ENCODE measurements around the gene CACNA1A. TPM values are rescaled to one million over a fixed set of nuclear protein-coding genes. Genes with fewer than 3 reads are reported as not detected.

The CACNA1A gene
- polyA plus RNA-seq, 2 of the 4 experiments (the other 2 are of a cell fraction): 0.27 to 0.71 TPM

GRCh38 chr19:13436352-13436751 lies 69.9 kb downstream of the CACNA1A start:
- ATAC-seq (no peak), FAIRE-seq (no peak), DNase-seq (ENCODE audit: low read depth in 1 of 2, low spot score in 1 of 2) (no peak)
- TF ChIP-seq NR3C1 (IDR thresholded peaks at IDR 0.05) (no peak), FOXS1 (CRISPR knock-in tag; IDR thresholded peaks at IDR 0.05) (no peak), CBX8 (IDR thresholded peaks at IDR 0.05) (no peak), ELK1 (IDR thresholded peaks at IDR 0.05; ENCODE audit: low read depth, low read length) (no peak), CEBPB (IDR thresholded peaks at IDR 0.05) (no peak), ZC3H11A (IDR thresholded peaks at IDR 0.05) (no peak), CHD2 (IDR thresholded peaks at IDR 0.05; ENCODE audit: low read length, partially characterized antibody) (no peak), HES2 (IDR thresholded peaks at IDR 0.05) (no peak), RFX5 (IDR thresholded peaks at IDR 0.05) (no peak), HOXB5 (CRISPR knock-in tag; IDR thresholded peaks at IDR 0.05) (no peak), RNF2 (IDR thresholded peaks at IDR 0.05; ENCODE audit: borderline replicate concordance, low read depth) (no peak), HOXB13 (CRISPR knock-in tag; IDR thresholded peaks at IDR 0.05; ENCODE audit: low read depth) (no peak), MAX (IDR thresholded peaks at IDR 0.05) (no peak), HMGXB4 (CRISPR knock-in tag; IDR thresholded peaks at IDR 0.05; ENCODE audit: borderline replicate concordance) (no peak), FOSL2 (IDR thresholded peaks at IDR 0.05) (no peak), FOSL2 (CRISPR knock-in tag; IDR thresholded peaks at IDR 0.05) (no peak), EHF (CRISPR knock-in tag; IDR thresholded peaks at IDR 0.05) (no peak), CHD4 (IDR thresholded peaks at IDR 0.05; ENCODE audit: borderline replicate concordance) (no peak), REST (IDR thresholded peaks at IDR 0.05) (no peak), EP300 (IDR thresholded peaks at IDR 0.05) (no peak), NFE2L2 (conservative IDR thresholded peaks at IDR 0.05; ENCODE audit: low read length) (no peak)
- ChIA-PET CTCF (interaction anchor here (2.9 kb wide), 1 partner anchor 8 kb away, joined by 13 read pairs; no protein-coding TSS in a partner anchor), POLR2A (interaction anchor here (0.5 kb wide), 1 partner anchor 38 kb away, joined by 4 read pairs; no protein-coding TSS in a partner anchor)
- 15% methylated on average over 1 of the region's 1 CpG for WGBS (ENCODE audit: missing lambda C conversion rate)
- no peaks in the 10 kb centered on the region for H3K9me3 ChIP-seq
- H3K4me1 ChIP-seq: no peaks in the 10 kb centered on the region
- H3K27ac ChIP-seq: no peak overlapping the region
- no peak overlapping the region for H3K4me2 ChIP-seq
- H3K4me3 ChIP-seq: no peak overlapping the region
